ENCODE measurements around the gene TRMT10C.

The TRMT10C gene

DNA sequence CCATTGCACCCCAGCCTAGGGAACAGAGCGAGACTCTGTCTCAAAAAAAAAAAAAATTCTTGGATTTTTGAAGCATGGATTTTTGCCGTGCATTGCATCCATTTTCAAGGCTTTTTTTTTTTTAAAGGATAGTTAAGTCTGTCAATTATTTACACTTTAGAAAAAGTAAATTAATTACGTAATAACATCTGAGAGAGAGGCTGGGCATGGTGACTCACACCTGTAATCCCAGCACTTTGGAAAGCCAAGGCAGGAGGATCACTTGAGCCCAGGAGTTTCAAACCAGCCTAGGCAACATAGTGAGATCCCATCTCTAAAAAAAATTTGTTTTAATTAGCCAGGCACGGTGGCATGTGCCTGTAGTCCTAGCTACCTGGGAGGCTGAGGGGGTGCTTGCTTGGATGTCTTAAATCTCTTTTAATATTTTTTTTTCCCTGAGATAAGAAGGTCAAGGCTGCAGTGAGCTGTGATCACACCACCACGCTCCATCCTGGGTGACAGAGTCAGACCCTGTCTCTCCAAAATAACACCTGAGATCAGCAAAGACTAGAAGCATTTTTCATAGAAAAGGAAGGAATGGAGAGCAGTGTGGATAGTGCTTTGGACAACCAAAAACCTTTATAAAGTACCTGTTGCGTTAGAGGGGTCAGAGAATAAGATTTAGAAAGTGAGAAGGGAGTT is 41.8 kb upstream of the TRMT10C start:
- TF ChIP-seq, protein P1, sequence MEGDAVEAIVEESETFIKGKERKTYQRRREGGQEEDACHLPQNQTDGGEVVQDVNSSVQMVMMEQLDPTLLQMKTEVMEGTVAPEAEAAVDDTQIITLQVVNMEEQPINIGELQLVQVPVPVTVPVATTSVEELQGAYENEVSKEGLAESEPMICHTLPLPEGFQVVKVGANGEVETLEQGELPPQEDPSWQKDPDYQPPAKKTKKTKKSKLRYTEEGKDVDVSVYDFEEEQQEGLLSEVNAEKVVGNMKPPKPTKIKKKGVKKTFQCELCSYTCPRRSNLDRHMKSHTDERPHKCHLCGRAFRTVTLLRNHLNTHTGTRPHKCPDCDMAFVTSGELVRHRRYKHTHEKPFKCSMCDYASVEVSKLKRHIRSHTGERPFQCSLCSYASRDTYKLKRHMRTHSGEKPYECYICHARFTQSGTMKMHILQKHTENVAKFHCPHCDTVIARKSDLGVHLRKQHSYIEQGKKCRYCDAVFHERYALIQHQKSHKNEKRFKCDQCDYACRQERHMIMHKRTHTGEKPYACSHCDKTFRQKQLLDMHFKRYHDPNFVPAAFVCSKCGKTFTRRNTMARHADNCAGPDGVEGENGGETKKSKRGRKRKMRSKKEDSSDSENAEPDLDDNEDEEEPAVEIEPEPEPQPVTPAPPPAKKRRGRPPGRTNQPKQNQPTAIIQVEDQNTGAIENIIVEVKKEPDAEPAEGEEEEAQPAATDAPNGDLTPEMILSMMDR (IDR thresholded peaks at IDR 0.05; ENCODE audit: low read depth, low read length), result no peak
- Histone ChIP-seq H3K36me3 (no peaks in the 10 kb centered on the region), H3K4me3 (ENCODE audit: low read depth, low read length) (no peak overlapping the region), H3K27me3 (peaks cover 26% of the 10 kb centered on the region), H3K4me1 (no peaks in the 10 kb centered on the region), H3K9me3 (no peaks in the 10 kb centered on the region)
- no peak for DNase-seq

DNA sequence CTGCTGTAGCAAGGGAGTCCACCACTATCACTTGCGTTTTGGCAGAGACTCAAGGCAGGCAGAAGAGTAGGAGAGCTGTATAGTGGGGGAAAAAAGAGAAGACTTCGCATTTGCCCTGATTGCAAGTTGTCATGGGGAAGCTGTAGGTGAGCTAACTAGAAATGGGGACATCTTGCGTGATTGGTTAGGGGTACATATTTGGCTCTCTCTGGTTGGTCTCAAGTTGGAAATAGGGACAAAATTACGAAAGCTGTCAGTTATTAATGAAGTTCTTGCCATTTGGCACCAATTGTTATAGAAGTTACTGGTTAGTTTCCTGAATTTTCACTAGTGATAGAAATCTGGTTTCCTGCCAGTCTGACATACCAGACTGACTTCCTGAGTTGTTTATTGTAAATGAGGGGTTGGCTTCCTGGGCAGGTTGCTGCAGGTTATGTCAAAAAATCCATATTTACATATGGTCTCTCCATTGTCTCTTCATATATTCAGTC is 40.4 kb upstream of the TRMT10C start:
- TF ChIP-seq, protein P1 (IDR thresholded peaks at IDR 0.05; ENCODE audit: low read depth, low read length), result no peak
- H3K36me3 ChIP-seq, result no peaks in the 10 kb centered on the region
- no peaks in the 10 kb centered on the region for H3K4me1 ChIP-seq
- peaks cover 24% of the 10 kb centered on the region for H3K27me3 ChIP-seq
- H3K4me3 ChIP-seq (ENCODE audit: low read depth, low read length), result no peak overlapping the region
- no peak for DNase-seq
- no peaks in the 10 kb centered on the region for H3K9me3 ChIP-seq

DNA sequence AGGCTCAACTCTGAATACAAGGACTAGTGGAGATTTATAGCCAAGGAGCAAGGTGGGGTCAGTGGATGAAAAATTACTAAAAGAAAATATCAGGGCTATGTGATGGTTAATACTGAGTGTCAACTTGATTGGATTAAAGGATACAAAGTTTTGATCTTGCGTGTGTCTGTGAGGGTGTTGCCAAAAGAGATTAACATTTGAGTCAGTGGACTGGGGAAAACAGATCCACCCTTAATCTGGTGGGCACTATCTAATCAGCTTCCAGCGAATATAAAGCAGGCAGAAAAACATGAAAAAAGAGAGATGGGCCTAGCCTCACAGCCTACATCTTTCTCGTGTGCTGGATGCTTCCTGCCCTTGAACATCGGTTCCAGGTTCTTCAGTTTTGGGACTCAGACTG is 34.2 kb upstream of the TRMT10C start:
- no peak for DNase-seq
- Histone ChIP-seq H3K27me3 (peaks cover 3% of the 10 kb centered on the region; the same call in 1 of the 2 replicates), H3K4me3 (ENCODE audit: low read depth, low read length) (no peak overlapping the region), H3K9me3 (no peaks in the 10 kb centered on the region; the same call in 1 of the 2 replicates), H3K4me1 (no peaks in the 10 kb centered on the region), H3K36me3 (no peaks in the 10 kb centered on the region)
- TF ChIP-seq, protein P1 (IDR thresholded peaks at IDR 0.05; ENCODE audit: low read depth, low read length), result no peak

DNA sequence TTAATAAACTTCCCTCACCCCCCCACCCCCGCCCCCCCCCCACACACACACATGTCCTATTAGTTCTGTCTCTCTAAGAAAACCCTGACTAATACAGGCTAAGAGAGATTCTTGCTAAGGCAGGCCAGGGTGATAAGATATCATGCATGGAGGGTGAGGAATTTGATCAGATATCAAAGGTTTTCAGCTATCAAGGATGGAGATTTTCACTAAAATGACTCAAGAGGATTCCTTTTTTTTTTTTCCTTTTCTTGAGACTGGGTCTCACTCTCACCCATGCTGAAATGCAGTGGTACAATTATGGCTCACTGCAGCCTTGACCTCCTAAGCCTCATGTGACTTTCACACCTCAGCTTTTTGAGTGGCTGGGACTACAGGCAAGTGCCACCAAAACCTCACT is 33.8 kb upstream of the TRMT10C start:
- Histone ChIP-seq H3K36me3 (no peaks in the 10 kb centered on the region), H3K27me3 (peaks cover 4% of the 10 kb centered on the region; the same call in 1 of the 2 replicates), H3K4me3 (ENCODE audit: low read depth, low read length) (no peak overlapping the region), H3K9me3 (no peaks in the 10 kb centered on the region; the same call in 1 of the 2 replicates), H3K4me1 (no peaks in the 10 kb centered on the region; the same call in 1 of the 2 replicates)
- TF ChIP-seq, protein P1 (IDR thresholded peaks at IDR 0.05; ENCODE audit: low read depth, low read length), result no peak
- DNase-seq, result no peak

- no peak overlapping the region for H3K4me3 ChIP-seq (ENCODE audit: low read depth, low read length)
- TF ChIP-seq, protein P1 (IDR thresholded peaks at IDR 0.05; ENCODE audit: low read depth, low read length), result no peak
- DNase-seq, result no peak
Observed at GRCh38 chr3:101529816-101530685, 31.6 kb upstream of the TRMT10C start.

More at GRCh38 chr3:101529816-101530685, 31.6 kb upstream of the TRMT10C start:
- peaks cover 4% of the 10 kb centered on the region; the same call in 1 of the 2 replicates for H3K27me3 ChIP-seq
- no peaks in the 10 kb centered on the region for H3K36me3 ChIP-seq
- no peaks in the 10 kb centered on the region; the same call in 1 of the 2 replicates for H3K9me3 ChIP-seq
- no peaks in the 10 kb centered on the region; the same call in 1 of the 2 replicates for H3K4me1 ChIP-seq
